Bronchial smooth muscle cell (primary cell): Measurements from ENCODE around the gene ZAP70. TPM values are rescaled to one million over a fixed set of nuclear protein-coding genes. Genes with fewer than 3 reads are reported as not detected.

Source experiments
- total RNA-seq: library from RNA; depleted of rRNA; stranded (reverse); fragments of >200 nt; gene quantifications from 2 replicates; pipeline ENCODE4 v1.2.1, GENCODE V29; 2014

ZAP70 gene
- 0.09 and 0.16 TPM in 2 replicates for total RNA-seq

GRCh38 chr2:97713296-97714083, at the start of gene ZAP70:
Gene ZAP70 (plus strand): TSS chr2:97713576. CDS start chr2:97724037, 10,461 bp downstream.

GRCh38 chr2:97663962-97664635, 49.3 kb upstream of the ZAP70 start, which contains the start of gene ACTR1B:
Gene ACTR1B (minus strand): TSS chr2:97664044. CDS start chr2:97663890, 154 bp downstream.

GRCh38 chr2:97669448-97669847, 43.9 kb upstream of the ZAP70 start, which contains the start of gene C2orf92:
Gene C2orf92 (plus strand): TSS chr2:97669713. CDS start chr2:97669789, 76 bp downstream.

Other genes starting within 250 kb of the ZAP70 start
- gene ANKRD36B, start 123.7 kb upstream of the ZAP70 start, total RNA-seq = 21.1 and 26.3 TPM in 2 replicates
- gene COX5B, start 67.5 kb upstream of the ZAP70 start, total RNA-seq = 317 and 549 TPM in 2 replicates
- 59.7 and 64.8 TPM in 2 replicates for gene ACTR1B, start 49.5 kb upstream of the ZAP70 start, total RNA-seq
- gene C2orf92, start 43.9 kb upstream of the ZAP70 start, total RNA-seq = 1.4 TPM in 2 replicates